ENCODE measurements around the gene TAS2R14. TPM values are rescaled to one million over a fixed set of nuclear protein-coding genes. Genes with fewer than 3 reads are reported as not detected.
A peak's percentile ranks its signal among the peaks of the same experiment; 100 is the strongest.

TAS2R14 gene
- total RNA-seq, 1 donor from 2014 or later = not detected

- Histone ChIP-seq H3K9me3 (peaks cover 0 to 28% of the 10 kb centered on the region in 2 donors), H3K4me1 (no peaks in the 10 kb centered on the region), H3K36me3 (no peaks in the 10 kb centered on the region), H3K4me3 (no peak overlapping the region), H3K27ac (no peak overlapping the region), H3K27me3 (no peaks in the 10 kb centered on the region)
- DNase-seq (ENCODE audit: low spot score in 2 of 2) = no peak
- TF ChIP-seq CTCF (IDR thresholded peaks at IDR 0.05) = no peak
- intact Hi-C loops (cut with DNase I) = no loop called here
Observed at GRCh38 chr12:10957741-10958140, 18.7 kb upstream of the TAS2R14 start.

GRCh38 chr12:10956085-10956484, 17.0 kb upstream of the TAS2R14 start:
- H3K36me3 ChIP-seq = no peaks in the 10 kb centered on the region
- no peak overlapping the region for H3K27ac ChIP-seq
- intact Hi-C loops (cut with DNase I) = no loop called here
- H3K4me1 ChIP-seq = no peaks in the 10 kb centered on the region
- no peaks in the 10 kb centered on the region for H3K27me3 ChIP-seq
- no peak for DNase-seq (ENCODE audit: low spot score in 2 of 2)
- no peak for TF ChIP-seq CTCF (IDR thresholded peaks at IDR 0.05)
- H3K9me3 ChIP-seq = peaks cover 0 to 28% of the 10 kb centered on the region in 2 donors
- H3K4me3 ChIP-seq = no peak overlapping the region

- Histone ChIP-seq H3K9me3 (peaks cover 0 to 28% of the 10 kb centered on the region in 2 donors), H3K4me1 (no peaks in the 10 kb centered on the region), H3K27ac (peak overlapping the region in 1 of 2 donors; percentile 9), H3K4me3 (no peak overlapping the region), H3K27me3 (no peaks in the 10 kb centered on the region), H3K36me3 (no peaks in the 10 kb centered on the region)
- TF ChIP-seq CTCF (IDR thresholded peaks at IDR 0.05) = no peak
- intact Hi-C loops (cut with DNase I) = no loop called here
- DNase-seq (ENCODE audit: low spot score in 2 of 2) = no peak
Observed at GRCh38 chr12:10952645-10953044, 13.6 kb upstream of the TAS2R14 start.

GRCh38 chr12:10943167-10943566, 4.1 kb upstream of the TAS2R14 start:
- Histone ChIP-seq H3K27me3 (no peaks in the 10 kb centered on the region), H3K9me3 (no peaks in the 10 kb centered on the region), H3K4me1 (no peaks in the 10 kb centered on the region), H3K4me3 (no peak overlapping the region), H3K36me3 (no peaks in the 10 kb centered on the region), H3K27ac (no peak overlapping the region)
- no peak for TF ChIP-seq CTCF (IDR thresholded peaks at IDR 0.05)
- DNase-seq (ENCODE audit: low spot score in 2 of 2) = no peak
- intact Hi-C loops (cut with DNase I) = no loop called here

GRCh38 chr12:10941916-10942607, 3.0 kb upstream of the TAS2R14 start:
- Histone ChIP-seq H3K27ac (no peak overlapping the region), H3K36me3 (no peaks in the 10 kb centered on the region), H3K4me3 (no peak overlapping the region), H3K4me1 (no peaks in the 10 kb centered on the region), H3K27me3 (no peaks in the 10 kb centered on the region), H3K9me3 (no peaks in the 10 kb centered on the region)
- no peak for TF ChIP-seq CTCF (IDR thresholded peaks at IDR 0.05)
- DNase-seq (ENCODE audit: low spot score in 2 of 2) = no peak
- intact Hi-C loops (cut with DNase I) = no loop called here

GRCh38 chr12:10941369-10941768, 2.3 kb upstream of the TAS2R14 start:
- no peak for TF ChIP-seq CTCF (IDR thresholded peaks at IDR 0.05)
- Histone ChIP-seq H3K27ac (no peak overlapping the region), H3K27me3 (no peaks in the 10 kb centered on the region), H3K4me3 (no peak overlapping the region), H3K4me1 (no peaks in the 10 kb centered on the region), H3K36me3 (no peaks in the 10 kb centered on the region), H3K9me3 (no peaks in the 10 kb centered on the region)
- intact Hi-C loops (cut with DNase I) = no loop called here
- no peak for DNase-seq (ENCODE audit: low spot score in 2 of 2)

All from ascending aorta (tissue), 2 donors.